UCSD-AML1 (cell line): Measurements from ENCODE around the gene STK32B.

ENCODE experiments used
- DNase-seq: peaks from one replicate; lab custom pipeline; 2025; ENCODE audit not compliant: unreplicated experiment; lab: John Stamatoyannopoulos, UW

The STK32B gene

DNA sequence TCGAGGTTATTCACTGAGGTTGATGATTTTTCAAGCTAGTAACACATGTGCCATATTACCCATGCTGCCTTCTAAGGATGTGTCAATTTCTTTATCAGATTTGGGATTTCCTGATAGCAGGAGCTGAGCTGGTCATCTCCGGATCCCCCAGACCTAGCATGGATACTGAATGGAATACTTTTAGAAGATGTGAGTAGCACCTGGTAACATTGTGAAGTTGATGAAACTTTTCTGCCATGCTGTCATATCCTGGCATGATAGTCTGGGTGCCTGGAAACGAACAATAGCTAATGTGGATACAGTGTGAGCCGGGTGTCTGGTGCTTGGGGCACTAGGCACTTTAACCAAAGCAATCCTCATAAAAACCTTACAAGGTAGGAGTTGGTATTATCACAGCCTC is 21.1 kb upstream of the STK32B start:
- no peak for DNase-seq

DNA sequence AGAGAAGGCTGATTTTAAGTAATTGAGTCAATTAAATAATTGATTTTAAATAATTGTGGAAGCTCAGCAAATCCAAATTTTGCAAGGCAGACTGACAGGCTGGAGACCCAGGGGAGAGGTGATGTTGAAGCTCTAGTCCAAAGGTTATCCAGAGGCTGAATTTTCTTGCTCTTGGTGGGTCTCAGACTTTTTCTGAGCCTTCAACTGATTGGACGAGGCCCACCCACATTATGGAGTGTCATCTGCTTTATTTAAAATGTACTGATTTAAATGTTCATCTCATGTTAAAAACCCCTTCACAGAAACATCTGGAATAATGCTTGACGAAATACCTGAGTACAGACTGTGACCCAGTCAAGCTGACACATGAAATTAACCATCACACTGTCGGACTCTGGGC is 20.4 kb upstream of the STK32B start:
- DNase-seq = no peak

DNA sequence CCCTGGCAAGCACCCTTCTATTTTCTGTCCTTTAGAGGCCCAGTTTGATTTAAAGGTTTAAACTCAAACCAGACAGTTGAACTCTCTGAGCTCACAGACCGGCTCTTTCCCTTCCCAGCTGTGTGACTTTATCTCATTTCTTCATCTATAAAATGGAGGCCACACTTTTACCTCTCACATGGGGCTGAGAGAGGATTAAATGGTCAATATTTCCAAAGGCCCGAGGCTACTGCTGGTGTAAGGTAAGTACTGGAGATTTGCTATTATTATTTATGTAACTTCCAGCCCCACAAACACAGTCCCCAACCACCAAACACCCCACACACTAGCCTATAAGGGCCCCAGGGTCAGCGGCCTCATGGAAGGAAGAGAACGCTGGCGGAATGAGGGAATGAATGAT is 18.5 kb upstream of the STK32B start:
- DNase-seq = no peak

- DNase-seq = peak; percentile 68
These were observed 17.9 kb upstream of the STK32B start for GRCh38 chr4:5033281-5033841.

DNA sequence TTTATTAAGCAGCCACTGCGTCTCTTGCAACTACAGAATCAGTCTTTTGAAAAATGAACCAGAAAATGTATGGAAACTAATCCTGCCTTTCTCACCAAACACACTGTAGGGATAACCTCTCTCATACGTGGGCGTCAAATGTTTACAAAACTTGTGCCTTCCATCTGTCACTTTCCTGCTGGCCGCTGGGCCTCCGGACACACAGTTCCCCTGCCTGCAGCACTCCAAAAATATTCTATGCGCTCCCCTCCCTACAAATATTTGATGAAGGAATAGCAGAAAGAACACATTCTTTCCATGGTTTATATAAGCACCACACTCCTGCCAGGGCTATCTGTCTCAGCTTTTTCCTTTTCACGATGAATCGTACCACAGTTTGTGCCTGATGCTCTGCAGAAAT is 17.1 kb upstream of the STK32B start:
- DNase-seq = no peak

DNA sequence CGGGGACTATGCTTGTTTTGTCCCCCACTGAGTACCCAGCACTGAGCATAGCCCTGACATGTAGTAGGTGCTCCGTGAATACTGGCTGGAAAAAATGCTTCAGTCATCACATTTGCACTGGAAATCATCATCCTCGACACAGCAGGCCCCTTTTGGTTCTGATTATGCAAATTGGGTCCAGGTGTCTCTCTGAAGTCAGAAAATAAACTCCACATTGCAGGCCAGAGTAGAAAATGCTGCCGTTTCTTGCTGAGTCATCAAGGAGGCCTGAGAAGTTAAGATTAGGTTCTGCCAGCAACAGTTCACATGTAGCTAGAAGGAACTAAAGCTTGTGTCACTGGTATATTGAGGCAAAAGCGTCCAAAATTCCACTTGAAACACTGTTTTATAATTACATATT is 15.0 kb upstream of the STK32B start:
- DNase-seq = no peak

GRCh38 chr4:5037553-5038551 is 13.4 kb upstream of the STK32B start:
- no peak for DNase-seq

GRCh38 chr4:5039800-5040199 is 11.5 kb upstream of the STK32B start:
- DNase-seq = no peak

DNA sequence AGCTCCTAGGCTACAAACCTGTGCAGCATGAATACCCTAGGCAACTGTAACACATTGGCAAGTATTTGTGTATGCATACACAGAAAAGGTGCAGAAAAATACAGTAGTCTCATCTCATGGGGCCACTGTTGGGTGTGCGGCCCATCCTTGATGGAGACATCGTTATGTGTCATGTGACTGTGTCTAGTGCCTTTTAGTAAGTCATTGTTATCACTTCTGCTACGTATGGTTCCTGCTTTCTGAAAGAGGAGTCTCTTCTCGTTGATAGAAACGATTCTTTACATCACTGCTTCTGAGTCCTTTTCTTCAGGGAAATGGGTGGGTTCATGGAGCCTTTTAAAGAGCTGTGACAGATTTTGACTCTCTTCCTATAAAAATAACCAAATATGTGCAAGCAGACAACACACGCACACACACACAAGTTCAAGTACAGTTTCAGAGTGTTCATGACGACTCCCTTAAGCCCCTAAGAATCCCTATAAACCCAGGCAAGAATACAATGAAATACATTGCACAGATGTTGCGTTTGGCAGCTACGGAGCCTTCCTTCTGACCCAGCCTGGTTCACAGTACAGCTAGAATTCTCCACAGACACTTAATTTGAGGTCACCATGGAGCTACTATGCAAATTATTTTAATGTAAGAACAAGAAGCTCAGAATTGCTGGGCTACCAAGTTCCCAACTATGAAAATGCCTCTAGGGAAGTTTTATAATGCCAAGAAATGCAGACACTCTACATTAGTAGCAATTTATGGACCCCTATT is 10.2 kb upstream of the STK32B start:
- DNase-seq = no peak

GRCh38 chr4:5041699-5042098 is 9.6 kb upstream of the STK32B start:
- DNase-seq = no peak

- no peak for DNase-seq
These were observed 7.7 kb upstream of the STK32B start for GRCh38 chr4:5043579-5043978.

- no peak for DNase-seq
These were observed 6.9 kb upstream of the STK32B start for GRCh38 chr4:5044341-5044740.

GRCh38 chr4:5045097-5045496 is 6.2 kb upstream of the STK32B start:
- peak; percentile 74 for DNase-seq

DNA sequence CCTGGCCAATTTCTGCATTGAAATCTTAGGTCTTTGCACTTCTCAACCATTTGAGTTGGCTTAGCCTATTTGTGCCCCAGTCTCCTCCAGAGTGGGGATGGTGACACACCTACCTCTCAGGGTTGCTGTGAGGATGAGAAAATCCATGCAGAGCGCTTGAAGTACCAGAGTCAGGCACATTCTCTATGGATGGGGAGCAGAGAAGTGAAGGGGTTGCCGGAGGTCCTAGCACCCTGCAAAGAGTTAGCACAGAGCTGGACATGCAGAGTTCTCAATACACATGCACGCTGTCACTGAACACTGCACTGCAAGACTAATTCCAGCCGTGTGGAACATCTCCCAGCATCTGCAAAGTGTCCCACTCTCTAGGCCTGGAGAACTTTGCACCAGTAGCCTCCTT is 2.6 kb upstream of the STK32B start:
- no peak for DNase-seq

DNA sequence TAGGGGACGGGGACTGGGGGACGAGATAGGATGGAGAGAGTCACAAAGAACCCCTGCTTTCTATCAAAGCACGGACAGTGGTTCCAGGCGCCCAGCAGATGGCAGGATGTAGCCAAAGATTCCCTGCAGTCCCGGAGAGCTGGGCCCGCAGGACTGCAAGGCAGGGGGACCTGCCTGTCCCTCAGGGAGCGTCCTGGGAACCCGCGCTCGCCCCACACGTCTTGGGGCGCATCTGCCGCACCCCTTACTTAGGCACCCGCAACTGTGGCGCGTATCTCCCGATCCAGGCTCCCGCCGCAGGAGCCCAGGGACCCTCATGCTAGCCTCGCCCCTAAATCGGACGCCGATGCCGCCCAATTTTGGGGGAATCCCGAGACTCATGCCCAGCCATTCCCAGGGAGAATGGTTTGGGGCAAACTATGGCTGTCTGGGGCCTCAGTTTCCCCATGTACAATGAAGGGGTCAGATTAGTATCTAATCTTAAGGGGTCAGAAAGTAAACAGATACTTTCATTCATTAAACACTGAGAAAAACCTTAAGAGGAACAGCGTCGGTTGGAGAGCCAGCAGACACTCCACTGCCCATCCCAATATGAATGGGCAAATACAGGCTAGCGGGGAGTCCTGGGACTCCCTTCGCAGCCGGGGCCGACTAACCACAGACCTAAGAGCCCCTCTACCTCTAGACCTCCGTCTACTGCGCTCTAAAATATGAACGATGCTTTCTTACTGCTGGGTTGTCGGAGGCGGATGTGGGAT is 581 bp upstream of the STK32B start:
- DNase-seq = peak; percentile 67

DNA sequence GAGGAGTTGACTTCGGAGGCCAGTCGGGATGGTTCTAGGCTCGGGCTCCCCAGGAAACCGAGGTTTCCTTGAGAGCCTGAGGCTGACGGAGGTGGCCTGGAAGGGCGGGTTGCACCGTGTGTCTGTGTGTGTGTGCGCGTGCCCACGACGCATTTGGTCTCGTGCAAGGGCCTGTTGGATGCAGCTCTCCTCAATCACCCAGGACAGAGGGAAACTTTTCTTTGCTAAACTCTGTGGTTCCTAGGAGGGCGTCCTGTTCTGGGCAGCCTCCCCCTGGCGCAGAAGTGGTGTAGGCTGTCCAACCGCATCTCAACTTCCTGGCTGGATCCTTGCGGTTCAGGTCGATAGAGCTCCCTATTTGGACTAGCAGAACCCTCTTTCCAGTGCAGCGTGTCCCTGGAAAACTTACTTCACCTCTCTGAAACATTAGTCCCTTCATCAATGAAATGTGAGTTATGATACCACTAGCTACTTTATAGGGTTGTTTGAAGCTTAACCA is 973 bp downstream of the STK32B start:
- no peak for DNase-seq

DNA sequence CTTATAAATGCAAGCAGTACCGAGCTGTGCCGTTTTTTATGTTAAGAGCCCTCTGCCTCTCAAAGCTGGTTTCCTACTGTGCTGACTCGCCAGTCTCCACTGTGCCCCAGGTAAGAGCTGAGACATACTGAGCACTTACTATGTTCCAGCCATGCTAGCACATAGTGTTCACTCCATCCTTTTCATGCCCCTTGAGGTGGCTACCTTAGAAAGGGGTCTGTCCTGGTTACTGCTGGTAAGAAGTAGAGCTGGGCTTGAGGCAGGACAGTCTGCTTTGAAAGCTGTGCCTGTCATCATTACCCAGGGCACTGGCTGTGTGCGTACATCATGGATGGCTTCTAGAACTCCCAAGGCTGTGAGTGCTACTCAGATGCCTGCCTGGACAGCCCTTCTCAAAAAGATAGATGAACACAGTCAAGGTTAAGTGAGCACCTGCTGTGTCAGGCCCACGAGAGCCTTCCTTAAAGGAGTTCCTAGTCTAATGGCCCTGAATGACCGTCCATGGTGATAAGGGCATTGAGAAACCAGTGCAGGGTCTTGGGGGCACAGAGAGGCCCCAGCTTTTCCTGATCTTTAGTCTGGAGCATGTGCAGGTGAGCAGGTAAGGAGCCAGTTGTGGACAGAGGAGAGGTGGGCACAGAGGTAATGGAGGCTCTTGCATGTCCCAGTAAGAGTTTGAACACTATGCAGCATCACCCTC is 1.6 kb downstream of the STK32B start:
- no peak for DNase-seq

GRCh38 chr4:5054532-5054931 is 3.3 kb downstream of the STK32B start:
- DNase-seq = no peak

GRCh38 chr4:5055411-5055810 is 4.1 kb downstream of the STK32B start:
- no peak for DNase-seq

- no peak for DNase-seq
These were observed 14.8 kb downstream of the STK32B start for GRCh38 chr4:5066101-5066500.
